Lung (tissue), 12 donors: ENCODE results near the gene TMF1. TPM values are rescaled to one million over a fixed set of nuclear protein-coding genes. Genes with fewer than 3 reads are reported as not detected.

ENCODE experiments used
- ATAC-seq: fragments of 200-7000 bp; cut with Tn5 transposase; one replicate; pipeline ENCODE4 v1.9.1; 2020; ENCODE audit warnings: moderate number of reproducible peaks; ENCODE audit not compliant: insufficient read depth, low FRiP score
- DNase-seq, 3 donors: peaks; one replicate each; pipeline ENCODE4 v3.0.0-alpha.2; 2013 to 2017
- H3K27ac ChIP-seq, 2 donors: one replicate each; pipeline ENCODE4 v1.5.1; 2013; ENCODE audit warnings: mild to moderate bottlenecking in 2 of 2, moderate library complexity in 2 of 2, control low read depth in 1 of 2, inconsistent platforms in 1 of 2, low read depth in 1 of 2, low read length in 1 of 2
- H3K27me3 ChIP-seq, 3 donors: one replicate each; pipeline ENCODE4 v1.5.1; 2013; ENCODE audit warnings: low read length in 2 of 3; ENCODE audit not compliant: control insufficient read depth in 3 of 3, insufficient read depth in 3 of 3
- H3K36me3 ChIP-seq, 4 donors: one replicate each; pipeline ENCODE4 v1.5.1; 2013; ENCODE audit warnings: low read length in 4 of 4, mild to moderate bottlenecking in 1 of 4, moderate library complexity in 1 of 4; ENCODE audit not compliant: control insufficient read depth in 4 of 4, insufficient read depth in 4 of 4
- H3K4me1 ChIP-seq, 5 donors: one replicate each; pipeline ENCODE4 v1.5.1; 2013; ENCODE audit warnings: low read length in 5 of 5, mild to moderate bottlenecking in 2 of 5, moderate library complexity in 1 of 5; ENCODE audit not compliant: control insufficient read depth in 5 of 5, insufficient read depth in 5 of 5
- H3K4me3 ChIP-seq: one replicate; pipeline ENCODE4 v1.5.1; 2013; ENCODE audit warnings: mild to moderate bottlenecking, control low read depth, moderate library complexity
- H3K9ac ChIP-seq, 2 donors: one replicate each; pipeline ENCODE4 v1.5.1; 2013; ENCODE audit warnings: low read length in 2 of 2, control low read depth in 1 of 2; ENCODE audit not compliant: insufficient read depth in 1 of 2
- H3K9me3 ChIP-seq, 4 donors: one replicate each; pipeline ENCODE4 v1.5.1; 2013; ENCODE audit warnings: low read length in 3 of 4, mild to moderate bottlenecking in 1 of 4, moderate library complexity in 1 of 4; ENCODE audit not compliant: control insufficient read depth in 4 of 4, insufficient read depth in 3 of 4
- CTCF ChIP-seq: IDR thresholded peaks from 2 replicates; pipeline ENCODE4 v1.5.1; 2012; ENCODE audit warnings: mild to moderate bottlenecking; ENCODE audit errors: control extremely low read depth, extremely low read depth
- WGBS, 2 donors: extraction: QIAGEN DNeasy Blood & Tissue Kit; methylation state at CpG; one replicate each; pipeline ENCODE4 v1.1.7; 2013; 5-methylcytosine and 5-hydroxymethylcytosine counted together
- polyA plus RNA-seq, 2 donors: library from polyadenylated mRNA; stranded (reverse); fragments of 200-250 nt; gene quantifications; one replicate each; pipeline ENCODE4 v1.2.1, GENCODE V29; 2013
- total RNA-seq, 2 donors: library from RNA; depleted of rRNA in 1 of 2; stranded (reverse); fragments of >200 nt in 1 of 2; gene quantifications; one replicate each; pipeline ENCODE4 v1.2.1, GENCODE V29; 2014 to 2021
- donor health status: control.
- donor health status: control.
- donor health status: Bipolar disorder and iron deficiency.
- donor health status: healthy.
- donor health status: DM: yes; HTN: yes; CAD: no.

The TMF1 gene
- total and polyA plus RNA-seq, 4 donors = 9.6 to 84.3 (median 26.1) TPM

- Histone ChIP-seq H3K27ac (peak within 1 kb of the TSS in 1 of 2 donors; percentile 89), H3K4me1 (peaks cover 6 to 36% (median 14%) of the 10 kb centered on the region in 5 donors)
- TF ChIP-seq CTCF = no peak
These were observed 28.2 kb upstream of the TMF1 start, which contains the start of gene UBA3 for GRCh38 chr3:69080233-69080920. Gene UBA3 (minus strand): TSS chr3:69080365. CDS start chr3:69080353, 12 bp downstream.

GRCh38 chr3:69079269-69080159 lies 27.4 kb upstream of the TMF1 start:
- Histone ChIP-seq H3K36me3 (peaks cover 0 to 1% (median 0%) of the 10 kb centered on the region in 4 donors), H3K4me3 (peak overlapping the region; percentile 79), H3K9me3 (no peaks in the 10 kb centered on the region), H3K4me1 (peaks cover 4 to 34% (median 14%) of the 10 kb centered on the region in 5 donors), H3K27ac (peak overlapping the region in 1 of 2 donors; percentile 89), H3K9ac (peak overlapping the region; percentile 53 to 82), H3K27me3 (no peaks in the 10 kb centered on the region)
- DNase-seq (peak; percentile 25 to 34 (median 31)), ATAC-seq (no peak)
- TF ChIP-seq CTCF = no peak
- WGBS, 2 donors = 2 to 6% methylated on average over 24 to 29 of the region's 29 CpGs

More at GRCh38 chr3:69080233-69080920, 28.2 kb upstream of the TMF1 start, which contains the start of gene UBA3:
- no peaks in the 10 kb centered on the region for H3K9me3 ChIP-seq
- peak within 1 kb of the TSS; percentile 79 for H3K4me3 ChIP-seq
- peaks cover 0 to 1% (median 0%) of the 10 kb centered on the region in 4 donors for H3K36me3 ChIP-seq
- DNase-seq (peak; percentile 92 to 94 (median 93)), ATAC-seq (peak; percentile 83)
- no peaks in the 10 kb centered on the region for H3K27me3 ChIP-seq
- H3K9ac ChIP-seq = peak within 1 kb of the TSS; percentile 53 to 82
- 4 to 5% methylated on average over 37 of the region's 37 CpGs for WGBS, 2 donors

GRCh38 chr3:69072928-69073327 lies 20.8 kb upstream of the TMF1 start:
- Histone ChIP-seq H3K4me1 (peaks cover 0 to 5% (median 0%) of the 10 kb centered on the region in 5 donors), H3K27me3 (no peaks in the 10 kb centered on the region), H3K9ac (no peak overlapping the region), H3K36me3 (peaks cover 0 to 17% (median 2%) of the 10 kb centered on the region in 4 donors), H3K9me3 (no peaks in the 10 kb centered on the region), H3K4me3 (no peak overlapping the region), H3K27ac (no peak overlapping the region)
- ATAC-seq (no peak), DNase-seq (no peak)
- TF ChIP-seq CTCF = no peak
- WGBS, 2 donors = 95% methylated on average over 3 of the region's 3 CpGs
